ENCODE data around the gene PGLYRP4.

PGLYRP4 gene, protein sequence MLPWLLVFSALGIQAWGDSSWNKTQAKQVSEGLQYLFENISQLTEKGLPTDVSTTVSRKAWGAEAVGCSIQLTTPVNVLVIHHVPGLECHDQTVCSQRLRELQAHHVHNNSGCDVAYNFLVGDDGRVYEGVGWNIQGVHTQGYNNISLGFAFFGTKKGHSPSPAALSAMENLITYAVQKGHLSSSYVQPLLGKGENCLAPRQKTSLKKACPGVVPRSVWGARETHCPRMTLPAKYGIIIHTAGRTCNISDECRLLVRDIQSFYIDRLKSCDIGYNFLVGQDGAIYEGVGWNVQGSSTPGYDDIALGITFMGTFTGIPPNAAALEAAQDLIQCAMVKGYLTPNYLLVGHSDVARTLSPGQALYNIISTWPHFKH

DNA sequence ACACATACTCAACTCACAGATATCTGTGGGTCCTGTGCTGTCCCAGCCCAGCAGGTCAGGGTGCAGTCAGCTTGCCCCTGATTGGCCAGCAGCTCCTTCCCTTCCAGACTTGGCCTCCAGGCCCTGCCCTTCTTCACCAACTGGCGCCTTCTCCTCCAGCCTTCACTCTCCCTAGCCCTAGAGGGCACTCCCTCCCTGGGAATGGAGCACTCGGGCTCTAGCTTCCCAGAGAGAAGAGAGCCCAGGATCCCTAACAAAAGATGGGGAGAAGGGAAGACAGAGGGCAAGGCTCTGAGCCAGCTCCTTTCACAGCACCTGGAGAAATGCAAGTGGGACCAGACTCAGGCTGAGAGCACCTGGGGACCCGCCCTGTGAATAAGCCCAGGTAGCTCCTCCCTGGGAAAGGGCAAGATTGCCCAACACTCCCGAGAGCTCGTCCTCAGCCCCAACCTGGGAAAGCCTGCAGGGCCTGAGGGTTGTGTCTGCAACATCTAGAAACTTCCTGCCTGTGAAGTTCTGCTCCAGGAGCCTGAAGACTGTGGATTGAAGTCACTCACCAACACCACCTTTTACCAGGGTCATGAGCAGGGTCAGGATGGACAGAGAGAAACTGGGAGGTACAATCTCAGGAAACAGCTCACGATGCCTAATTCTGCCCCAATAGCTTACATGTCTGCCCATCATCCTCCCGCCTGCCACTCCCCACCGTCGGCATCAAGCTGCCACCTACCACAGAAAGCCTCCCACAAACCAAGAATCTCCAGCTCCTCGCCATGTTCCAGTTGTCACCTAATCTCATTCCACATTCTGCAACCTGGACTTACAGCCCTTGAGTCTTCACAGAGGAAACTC is at the start of gene PGLYRP4:
TSS of gene PGLYRP4 (minus strand) at position 331 of the 852 bp plus-strand sequence. CDS start 909 bp downstream, outside the sequence.
- DNase-seq = no peak

DNA sequence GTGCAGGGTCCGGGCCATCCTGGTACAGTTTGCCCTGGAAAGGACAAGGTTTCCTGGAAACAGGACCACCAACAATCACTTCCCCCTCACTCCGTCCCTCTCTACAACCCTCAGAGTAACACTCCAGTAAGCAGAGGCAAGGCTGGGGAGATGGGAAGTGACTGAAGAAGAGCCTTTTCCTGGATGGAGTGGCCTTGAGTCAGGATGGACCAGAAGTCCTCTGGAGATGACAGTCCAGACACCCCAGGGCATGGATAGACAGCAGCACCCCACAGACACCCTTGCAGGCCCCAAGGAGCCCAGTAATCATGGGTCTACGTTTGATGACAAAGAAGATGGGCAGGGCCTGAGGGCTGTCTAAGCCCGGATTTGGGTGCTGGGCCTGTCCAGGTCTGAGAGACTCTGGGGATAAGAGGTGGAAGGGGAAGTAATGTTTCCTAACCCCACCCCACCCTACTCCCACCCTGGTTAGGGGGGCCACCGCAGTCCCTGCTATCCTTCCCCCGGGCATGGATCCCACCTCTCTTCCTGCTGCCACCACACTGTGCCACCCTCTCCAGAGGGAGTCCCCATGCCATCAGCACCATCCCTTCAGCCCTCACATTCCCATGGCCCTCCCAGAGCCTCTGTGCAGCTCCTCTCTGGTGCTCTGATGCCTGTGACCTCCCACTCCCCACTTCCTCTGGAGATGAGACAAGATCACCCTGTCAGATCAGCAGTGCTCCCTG is 49.4 kb upstream of the PGLYRP4 start:
- DNase-seq = no peak

DNA sequence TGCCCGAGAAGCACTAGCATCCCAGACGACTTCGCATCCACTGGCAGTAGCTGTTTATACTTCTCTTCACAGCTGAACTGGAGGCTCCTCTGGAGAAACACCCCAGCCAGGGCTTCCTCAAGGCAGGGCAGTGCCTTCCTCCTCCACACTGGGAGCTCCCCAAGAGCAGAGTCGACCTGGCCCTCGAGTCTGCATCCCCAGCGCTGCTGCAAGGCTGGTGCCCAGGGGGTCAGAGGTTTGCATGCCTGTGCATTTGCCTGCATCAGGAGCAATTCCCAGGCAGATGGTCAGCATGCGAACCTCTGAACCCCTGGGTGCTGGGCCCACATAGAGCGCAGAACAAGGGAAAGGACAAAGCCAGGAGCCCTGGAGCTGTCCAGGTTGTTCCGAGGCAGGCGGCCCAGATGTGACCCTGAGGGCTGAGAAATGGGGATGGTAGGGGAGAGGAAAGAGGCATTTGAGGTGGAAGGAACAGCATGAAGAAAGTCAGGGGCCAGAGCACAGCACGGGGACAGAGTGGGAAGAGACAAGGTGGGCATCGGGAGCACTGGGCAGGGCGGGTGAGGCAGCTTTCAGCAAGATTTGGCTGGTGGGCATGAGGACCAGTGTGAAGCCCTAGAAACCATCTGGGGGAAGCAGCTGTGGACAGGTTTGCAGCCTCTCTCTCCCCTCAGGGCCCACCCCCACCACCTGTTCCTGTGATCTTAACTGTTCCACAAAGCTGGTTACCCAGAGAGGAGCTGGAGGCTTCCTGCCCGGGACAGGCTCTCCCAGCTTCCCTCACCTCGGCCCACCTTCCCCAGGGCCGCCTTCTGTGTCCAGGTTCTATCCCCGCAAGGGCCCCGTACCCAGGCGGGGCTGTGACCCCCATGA is 48.6 kb upstream of the PGLYRP4 start:
- no peak for DNase-seq

DNA sequence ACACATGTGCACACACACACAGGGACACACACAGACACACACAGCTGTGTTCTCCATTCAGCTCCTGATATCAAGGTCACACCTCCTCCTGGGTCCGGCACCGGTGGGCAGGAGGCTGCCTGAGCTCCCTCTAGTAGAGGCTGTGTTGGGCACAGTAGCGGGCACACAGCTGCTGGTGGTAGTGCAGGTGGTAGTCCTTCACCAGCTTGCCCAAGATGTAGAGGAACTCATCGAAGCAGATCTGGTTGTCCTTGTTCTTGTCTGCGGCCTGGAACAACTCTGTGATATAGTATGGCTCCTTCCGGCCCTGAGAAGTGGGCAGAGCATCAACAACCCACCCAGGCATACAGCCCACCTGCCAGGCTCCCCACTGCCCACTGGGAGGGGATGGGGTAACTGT is 47.8 kb upstream of the PGLYRP4 start:
- no peak for DNase-seq

DNA sequence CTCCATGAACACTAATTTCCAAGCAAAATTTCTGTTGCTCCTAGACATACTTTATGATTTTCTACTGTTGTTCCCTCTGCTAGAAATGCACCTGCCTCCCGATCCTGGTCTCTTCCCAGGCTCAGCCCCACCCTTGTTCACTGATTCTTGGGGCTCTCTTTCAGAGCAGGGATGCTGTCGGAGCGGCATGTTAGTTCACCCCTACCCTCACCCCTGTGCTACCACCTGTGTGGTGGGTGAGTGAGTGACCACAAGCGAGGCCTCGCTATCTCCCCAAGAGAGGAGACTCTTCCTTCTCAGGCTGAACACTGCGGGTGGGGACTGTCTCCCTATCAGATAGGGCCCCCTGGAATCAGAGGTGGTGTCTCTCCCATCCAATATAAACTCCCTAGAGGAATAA is 47.1 kb upstream of the PGLYRP4 start:
- no peak for DNase-seq

DNA sequence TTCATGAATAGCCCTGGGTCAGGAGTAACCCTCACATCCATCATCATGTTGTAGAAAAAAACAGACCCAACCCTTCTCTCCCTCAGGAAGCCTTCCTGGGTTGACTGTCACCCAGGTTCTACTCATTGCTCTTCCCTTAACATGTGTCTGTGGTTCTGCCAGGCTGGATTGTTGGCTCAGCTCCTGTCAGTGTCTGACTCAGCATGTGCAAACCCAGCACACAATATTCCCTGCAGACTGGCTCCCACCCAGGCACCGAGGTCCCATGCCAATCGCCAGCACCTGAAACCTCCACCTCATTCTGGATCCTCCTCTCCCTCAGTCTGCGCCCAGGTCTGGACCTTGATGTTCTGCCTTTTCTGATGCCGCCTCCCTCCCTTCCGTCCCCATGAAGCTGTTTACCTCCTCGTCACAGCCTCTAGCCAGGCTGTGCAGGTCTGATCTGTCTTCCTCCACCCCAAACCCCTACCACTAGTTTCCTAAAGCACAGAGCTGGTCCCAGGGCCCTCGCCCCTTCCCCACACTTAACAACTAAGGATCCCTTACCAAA is 46.6 kb upstream of the PGLYRP4 start:
- no peak for DNase-seq

DNA sequence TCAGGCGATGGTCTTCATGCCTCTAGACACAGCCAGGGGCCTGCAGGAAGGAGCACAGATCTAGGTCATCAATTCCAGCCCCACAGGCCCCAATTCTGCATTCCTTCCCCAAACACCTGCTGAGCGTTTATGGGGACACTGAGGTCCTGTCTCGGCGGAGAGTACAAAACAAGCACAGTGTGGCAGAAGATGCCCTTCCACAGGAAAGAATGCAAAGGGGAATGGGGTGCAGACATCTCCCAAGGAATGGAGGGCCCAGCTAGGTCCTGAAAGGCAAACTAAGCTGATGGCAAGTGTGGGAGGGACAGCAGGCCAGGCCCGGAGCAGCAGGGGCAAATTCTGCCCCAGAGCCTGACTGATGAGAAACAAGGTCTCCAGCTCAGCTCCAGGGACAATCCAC is 45.8 kb upstream of the PGLYRP4 start:
- no peak for DNase-seq

DNA sequence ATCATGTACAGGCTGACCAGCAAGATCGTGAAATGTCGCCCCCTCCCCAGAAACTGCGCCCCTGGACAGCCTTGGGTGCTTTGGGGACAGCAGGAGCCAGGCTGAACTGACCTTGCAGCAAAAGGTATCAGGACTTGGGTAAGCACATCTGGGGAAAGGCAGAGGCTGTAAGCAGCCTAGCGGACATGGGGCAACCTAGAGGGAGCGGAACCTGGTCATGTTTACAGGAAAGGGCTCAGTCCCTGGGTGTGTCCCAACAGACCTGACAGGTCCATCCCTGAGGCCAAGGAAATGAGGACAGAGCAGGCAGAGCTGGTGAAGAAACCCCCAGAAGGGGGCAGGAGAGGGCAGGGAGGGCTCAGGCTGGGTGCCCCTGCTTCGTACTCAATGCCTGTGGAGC is 45.3 kb upstream of the PGLYRP4 start:
- DNase-seq = no peak

DNA sequence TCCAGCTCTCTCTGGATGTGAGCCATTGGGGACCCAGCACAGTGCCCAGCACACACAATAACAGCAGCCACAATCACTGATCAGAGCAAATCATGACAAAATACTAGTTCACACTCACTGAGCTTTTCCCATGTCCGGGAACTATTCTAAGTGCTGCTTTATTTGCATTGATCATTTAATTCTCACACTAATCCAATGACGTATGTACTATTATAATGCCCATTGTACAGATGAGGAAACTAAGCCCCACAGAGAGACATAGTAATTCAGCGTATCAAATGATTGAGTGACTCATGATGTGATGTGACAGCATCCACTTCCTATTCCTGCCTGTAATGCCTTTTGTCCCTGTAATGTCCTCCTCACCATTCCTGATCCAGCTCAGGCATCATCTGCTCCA is 44.2 kb upstream of the PGLYRP4 start:
- no peak for DNase-seq

DNA sequence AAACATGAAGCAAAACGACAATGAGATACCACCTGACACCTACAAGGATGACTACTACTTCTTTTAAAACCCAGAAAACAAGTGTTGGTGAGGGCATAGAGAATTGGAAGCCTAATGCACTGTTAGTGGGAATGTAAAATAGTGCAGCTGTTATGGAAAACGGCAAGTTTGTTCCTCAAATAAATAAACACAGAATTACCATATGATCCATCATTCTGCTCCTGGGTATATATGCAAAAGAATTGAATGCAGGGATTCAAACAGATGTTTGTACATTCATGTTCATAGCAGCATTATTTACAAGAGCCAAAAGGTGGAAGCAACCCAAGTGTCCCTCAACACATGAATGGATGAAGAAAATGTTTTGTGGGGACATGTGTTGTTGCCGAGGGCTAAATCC is 43.6 kb upstream of the PGLYRP4 start:
- DNase-seq = no peak

DNA sequence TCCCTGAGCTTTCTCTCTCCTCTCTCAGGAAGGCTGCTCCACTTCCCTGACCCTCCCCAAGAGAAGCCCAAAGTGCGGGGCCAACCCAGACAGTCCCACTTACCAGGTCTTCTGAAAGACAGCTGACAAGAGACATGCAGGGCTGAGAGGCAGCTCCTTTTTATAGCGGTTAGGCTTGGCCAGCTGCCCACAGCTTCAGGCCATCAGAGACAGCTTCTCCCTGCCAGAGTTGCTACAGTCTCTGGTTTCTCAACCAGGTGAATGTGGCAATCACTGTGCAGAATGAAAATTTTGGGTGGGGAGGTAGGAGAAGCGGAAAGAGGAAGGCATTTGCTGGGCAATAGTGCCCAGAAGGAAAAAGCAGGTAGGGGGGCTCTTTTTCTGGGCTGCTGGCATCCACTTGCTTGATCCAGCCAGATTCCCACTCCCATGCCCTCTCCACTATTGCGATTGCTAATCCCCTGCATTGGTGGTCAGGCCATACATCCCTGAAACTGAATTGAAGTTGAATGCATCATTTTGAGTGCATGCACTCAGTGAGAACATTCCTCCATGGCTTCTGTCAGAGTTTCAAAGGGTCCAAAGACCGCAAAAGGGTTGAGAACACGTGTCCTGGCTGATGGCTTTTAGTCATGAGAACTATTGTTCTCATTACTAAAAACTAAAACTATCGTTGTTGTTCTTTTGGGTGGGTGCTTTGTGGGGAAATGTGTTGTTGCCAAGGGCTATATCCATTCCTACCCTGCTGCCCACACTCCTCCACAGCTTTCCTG is 42.5 kb upstream of the PGLYRP4 start, which contains the start of gene S100A8:
TSS of gene S100A8 (minus strand) at position 136 of the 773 bp plus-strand sequence. CDS start 538 bp downstream, outside the sequence.
- DNase-seq = no peak

DNA sequence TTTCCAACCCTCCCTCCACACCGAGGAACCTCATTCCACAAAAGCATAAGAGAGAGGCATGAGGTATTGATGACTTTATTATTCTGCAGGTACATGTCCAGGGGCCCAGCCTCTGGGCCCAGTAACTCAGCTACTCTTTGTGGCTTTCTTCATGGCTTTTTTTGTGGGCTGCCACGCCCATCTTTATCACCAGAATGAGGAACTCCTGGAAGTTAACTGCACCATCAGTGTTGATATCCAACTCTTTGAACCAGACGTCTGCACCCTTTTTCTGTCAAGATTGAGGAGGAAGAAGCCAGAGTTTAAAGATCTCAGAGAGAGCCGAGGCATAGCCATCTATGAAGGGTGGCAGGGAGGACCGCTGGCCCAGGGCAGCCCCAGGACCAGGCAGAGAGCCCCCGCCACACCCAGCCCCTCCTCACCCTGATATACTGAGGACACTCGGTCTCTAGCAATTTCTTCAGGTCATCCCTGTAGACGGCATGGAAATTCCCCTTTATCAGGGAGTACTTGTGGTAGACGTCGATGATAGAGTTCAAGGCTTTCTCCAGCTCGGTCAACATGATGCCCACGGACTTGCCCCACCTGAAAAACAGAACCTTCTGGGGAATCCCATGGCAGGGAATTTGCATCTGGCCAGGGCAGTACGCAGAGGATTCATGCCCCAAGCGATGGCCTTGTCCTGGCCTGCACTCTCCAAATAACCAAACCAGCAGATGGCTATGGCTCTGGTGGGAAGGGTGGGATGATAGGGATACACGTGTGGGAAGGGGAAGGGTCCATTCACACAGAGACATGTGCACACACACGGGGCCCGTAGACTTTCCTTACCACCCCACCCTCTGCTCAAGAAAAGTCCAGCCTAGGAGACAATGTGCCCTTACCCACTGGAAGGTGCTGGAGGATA is 41.6 kb upstream of the PGLYRP4 start:
- DNase-seq = no peak

DNA sequence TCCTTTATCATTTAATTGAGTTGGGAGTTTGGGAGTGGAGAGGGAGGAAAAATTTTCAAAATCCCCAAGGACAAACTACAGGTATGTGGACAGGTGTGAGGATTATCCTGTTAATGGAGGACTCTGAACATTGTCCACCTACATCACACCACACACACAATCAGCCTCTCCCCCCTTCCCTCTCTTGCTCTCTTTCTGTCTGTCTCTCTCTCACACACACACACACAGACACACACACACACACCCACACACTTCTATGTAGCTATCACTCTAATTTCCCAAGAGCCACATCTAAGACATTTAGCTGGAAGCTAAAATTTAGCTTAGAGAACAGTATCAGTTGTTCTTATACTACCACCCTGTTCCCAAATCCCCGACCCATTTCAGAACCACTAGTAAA is 40.8 kb upstream of the PGLYRP4 start:
- DNase-seq = no peak

DNA sequence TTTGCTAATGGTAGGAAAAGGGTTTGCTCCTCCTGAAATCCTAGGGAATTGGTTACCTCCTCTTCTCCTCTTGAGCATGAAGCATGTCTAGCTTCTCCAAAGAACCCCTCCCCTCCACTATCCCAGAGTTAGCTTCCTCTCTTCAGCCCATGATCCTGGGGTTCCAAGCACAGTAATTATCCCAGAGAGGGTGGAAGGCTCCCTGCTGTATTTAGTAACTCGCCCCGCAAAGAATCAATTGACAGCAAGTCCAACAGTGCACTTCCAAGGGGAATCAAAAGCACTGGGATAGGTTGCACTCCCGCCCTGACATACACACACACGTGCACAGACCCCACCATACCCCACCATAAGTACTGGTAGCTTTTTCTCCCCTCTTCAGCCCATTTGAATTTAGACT is 39.1 kb upstream of the PGLYRP4 start:
- no peak for DNase-seq

DNA sequence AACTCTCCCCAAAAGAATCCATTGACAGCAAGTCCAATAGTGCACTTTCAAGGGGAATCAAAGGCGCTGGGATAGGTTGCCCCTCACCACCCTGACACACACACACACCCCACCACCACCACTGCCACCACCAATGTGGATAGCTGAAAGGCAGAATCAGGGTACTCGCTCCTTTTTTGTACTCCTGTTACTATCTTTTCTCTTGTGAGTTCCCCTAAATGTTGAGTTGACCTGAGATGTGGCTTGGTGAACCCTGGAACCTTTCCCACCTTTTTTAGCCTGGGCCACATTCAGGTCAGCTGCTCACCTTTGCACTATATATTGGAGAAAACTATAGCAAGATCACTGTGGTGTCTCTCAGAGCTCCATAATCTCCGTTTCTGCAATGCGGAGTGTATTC is 38.4 kb upstream of the PGLYRP4 start:
- no peak for DNase-seq

DNA sequence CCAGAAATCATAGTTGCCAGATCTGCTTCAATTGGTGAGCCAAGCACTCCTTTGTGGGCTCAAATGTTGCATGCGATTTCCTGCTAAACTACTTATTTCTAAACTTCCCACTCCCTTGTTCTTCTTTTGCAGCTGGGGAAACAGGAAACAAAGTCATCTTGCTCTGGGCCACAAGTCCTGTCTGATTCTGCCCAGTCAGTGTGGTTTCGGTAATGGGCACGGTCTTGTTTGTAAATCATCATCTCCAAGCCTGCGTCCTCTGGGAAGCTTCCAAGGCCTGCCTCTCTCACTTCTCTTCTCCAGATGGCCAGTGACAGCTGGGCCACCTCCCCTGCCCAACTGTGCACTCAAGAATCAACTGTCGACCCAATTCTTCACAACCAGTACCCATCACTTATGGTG is 37.9 kb upstream of the PGLYRP4 start:
- DNase-seq = no peak

DNA sequence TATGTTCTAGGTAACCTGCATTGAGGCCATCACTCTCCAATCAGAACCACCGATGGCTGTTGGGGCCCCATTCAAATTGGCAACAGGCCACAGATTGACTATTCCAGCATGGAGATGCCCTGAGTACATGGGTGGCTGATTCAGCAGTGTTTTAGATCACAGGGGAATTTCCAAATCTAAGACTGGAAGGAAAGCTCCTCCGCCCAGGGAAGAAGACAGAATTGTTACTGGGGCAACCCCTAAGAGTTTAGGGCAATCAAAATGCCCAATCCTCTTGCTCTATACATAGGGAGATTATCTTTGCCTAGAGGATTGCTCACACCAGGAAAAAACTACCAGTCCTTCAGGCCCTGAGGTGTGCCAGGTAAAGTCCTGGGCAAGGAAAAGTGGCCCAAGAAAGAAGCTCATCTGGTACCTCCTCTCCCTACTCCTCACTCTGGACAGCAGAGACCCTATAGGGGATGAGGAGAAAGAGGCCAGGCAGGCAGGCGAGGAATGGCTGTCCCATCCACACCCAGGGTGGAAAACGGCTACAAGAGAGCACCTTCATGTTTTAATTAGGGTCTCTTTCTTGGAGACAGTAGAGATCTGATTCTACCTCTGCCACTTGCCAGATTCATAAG is 36.4 kb upstream of the PGLYRP4 start:
- DNase-seq = no peak

DNA sequence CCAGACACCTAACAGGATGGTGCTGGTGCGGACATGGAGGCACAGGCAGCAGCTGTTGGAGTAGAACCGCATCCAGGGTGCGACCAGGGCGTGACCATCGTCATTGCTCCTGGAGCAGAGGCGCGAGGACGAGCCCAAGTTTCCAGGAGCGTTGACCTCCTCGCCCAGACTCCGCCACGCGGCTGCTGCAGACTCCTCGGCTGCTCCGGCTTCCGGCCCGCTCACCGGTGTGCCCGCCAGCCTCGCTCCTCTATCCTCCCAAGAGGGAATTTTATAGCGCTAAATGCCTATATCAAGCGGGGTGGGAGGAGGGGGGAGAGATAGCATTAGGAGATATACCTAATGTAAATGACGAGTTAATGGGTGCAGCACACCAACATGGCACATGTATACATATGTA is 32.1 kb upstream of the PGLYRP4 start:
- DNase-seq = no peak

DNA sequence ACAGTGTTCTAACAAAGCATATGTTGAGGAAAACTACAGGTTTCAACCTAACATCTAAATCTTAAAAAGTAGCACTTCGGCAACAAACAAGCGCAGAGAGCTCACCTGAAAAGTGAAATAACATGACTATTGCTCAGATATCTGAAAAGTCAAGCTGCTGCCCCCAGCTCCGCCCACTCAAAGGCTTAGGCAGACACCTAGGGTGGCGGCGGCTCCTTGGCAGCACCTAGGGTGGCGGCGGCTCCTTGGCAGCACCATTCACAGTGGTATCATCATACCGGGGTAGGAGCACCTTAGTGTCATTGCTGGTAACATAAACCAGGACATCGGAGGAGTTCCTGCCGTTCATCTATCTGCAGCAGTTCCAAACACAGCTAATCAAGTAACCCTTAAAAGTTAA is 30.9 kb upstream of the PGLYRP4 start:
- no peak for DNase-seq

DNA sequence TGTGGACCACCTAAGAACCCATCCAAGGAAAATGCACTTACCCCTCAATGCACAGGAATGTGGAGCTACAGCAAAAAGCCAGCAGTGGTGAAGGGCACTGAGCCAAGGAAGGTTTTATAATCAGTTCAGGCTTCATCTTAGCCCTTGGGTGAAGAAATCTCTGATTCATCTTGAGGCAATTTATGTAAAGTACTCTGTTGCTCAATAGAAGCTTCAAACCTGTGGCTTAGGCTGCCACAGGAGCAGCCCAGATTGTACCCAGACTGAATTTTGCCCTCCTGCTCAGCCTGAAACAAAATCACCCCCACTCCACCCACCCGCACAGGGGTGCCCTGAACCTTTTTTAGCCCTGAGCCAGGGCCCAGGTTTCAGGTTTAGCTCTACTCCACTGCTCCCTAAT is 26.9 kb upstream of the PGLYRP4 start, which contains the start of gene S100A12:
TSS of gene S100A12 (minus strand) at position 111 of the 400 bp plus-strand sequence. CDS start 1,029 bp downstream, outside the sequence.
- DNase-seq = no peak

Measured in cerebellar nuclear complex (tissue), 1 donor.